T-cell (primary cell): ENCODE results near the gene CLSTN2. TPM values are rescaled to one million over a fixed set of nuclear protein-coding genes. Genes with fewer than 3 reads are reported as not detected.

Source experiments
- ATAC-seq, 4 experiments: fragments of 200-7000 bp in 3 of 4; fragments of 150-1000 bp in 1 of 4; cut with Tn5 transposase; replicated peaks in 1 of 4; 1 replicate in 3 of 4; 2 replicates in 1 of 4; pipeline ENCODE4 v1.10.0; 2021; ENCODE audit warnings: moderate library complexity in 3 of 4, mild to moderate bottlenecking in 2 of 4, moderate number of reproducible peaks in 1 of 4
- CTCF ChIA-PET, 2 donors: fragments of 300-600 bp; sonication (Branson Sonifier 250); formaldehyde crosslinking; loops; one replicate each; lab custom pipeline; 2022; ENCODE audit warnings: antibody characterized with exemption in 2 of 2; lab: Charles Lee
- POLR2A ChIA-PET, 2 donors: fragments of 300-600 bp; sonication (Branson Sonifier 250); formaldehyde crosslinking; loops; one replicate each; lab custom pipeline; 2022; ENCODE audit warnings: antibody characterized with exemption in 2 of 2; lab: Charles Lee
- DNase-seq, 35 experiments: peaks; one replicate each; pipeline versions ENCODE4 v3.0.0 to v3.0.0-alpha.2; 2013 to 2023
- H3K27ac ChIP-seq: one replicate; pipeline ENCODE4 v1.5.1; 2013; ENCODE audit warnings: low read length
- H3K27me3 ChIP-seq, 2 experiments: replicated peaks in 1 of 2; 1 replicate in 1 of 2; 2 replicates in 1 of 2; pipeline versions ENCODE4 v1.6.1 to v1.7.0; 2013; ENCODE audit warnings: low read length in 1 of 2, mixed read lengths in 1 of 2; ENCODE audit not compliant: control insufficient read depth in 2 of 2, insufficient read depth in 2 of 2; ENCODE audit errors: extremely low read depth in 1 of 2
- H3K36me3 ChIP-seq, 2 donors: 1 replicate in 1 of 2; 2 replicates in 1 of 2; pipeline versions ENCODE4 v1.6.1 to v1.7.0; 2013; ENCODE audit warnings: low read length in 1 of 2; ENCODE audit not compliant: control insufficient read depth in 2 of 2, insufficient read depth in 1 of 2; ENCODE audit errors: extremely low read depth in 1 of 2
- H3K4me1 ChIP-seq, 2 experiments: 1 replicate in 1 of 2; 2 replicates in 1 of 2; pipeline versions ENCODE4 v1.6.1 to v1.7.0; 2013; ENCODE audit warnings: low read length in 2 of 2, mixed read lengths in 1 of 2; ENCODE audit not compliant: insufficient read depth in 2 of 2, control insufficient read depth in 1 of 2; ENCODE audit errors: extremely low read depth in 1 of 2
- H3K4me3 ChIP-seq, 2 donors: 1 replicate in 1 of 2; 2 replicates in 1 of 2; pipeline versions ENCODE4 v1.5.1 to v1.7.0; 2013; ENCODE audit warnings: mild to moderate bottlenecking in 2 of 2, low read length in 1 of 2, moderate library complexity in 1 of 2; ENCODE audit not compliant: control insufficient read depth in 1 of 2; ENCODE audit errors: extremely low read depth in 1 of 2
- H3K9me3 ChIP-seq: 2 replicates; pipeline ENCODE4 v1.7.0; 2013
- H3K27ac Mint-ChIP-seq, 2 donors: one replicate each; pipeline ENCODE4 v1.8.0; 2020 to 2021; ENCODE audit warnings: mild to moderate bottlenecking in 2 of 2, mixed read lengths in 2 of 2
- H3K27me3 Mint-ChIP-seq, 2 donors: one replicate each; pipeline ENCODE4 v1.8.0; 2021 to 2022; ENCODE audit warnings: mixed read lengths in 2 of 2
- H3K36me3 Mint-ChIP-seq: one replicate; pipeline ENCODE4 v1.8.0; 2021; ENCODE audit warnings: mixed read lengths
- H3K4me1 Mint-ChIP-seq, 3 donors: one replicate each; pipeline ENCODE4 v1.8.0; 2020 to 2022; ENCODE audit warnings: mixed read lengths in 3 of 3, mild to moderate bottlenecking in 1 of 3
- H3K4me3 Mint-ChIP-seq, 3 donors: one replicate each; pipeline ENCODE4 v1.8.0; 2020 to 2022; ENCODE audit warnings: mild to moderate bottlenecking in 3 of 3, mixed read lengths in 3 of 3, moderate library complexity in 3 of 3
- H3K9me3 Mint-ChIP-seq, 3 donors: one replicate each; pipeline ENCODE4 v1.8.0; 2020 to 2022; ENCODE audit warnings: mixed read lengths in 3 of 3
- WGBS: methylation state at CpG from one replicate; pipeline ENCODE4 v1.1.5; 2013; ENCODE audit warnings: missing lambda C conversion rate; ENCODE audit not compliant: insufficient coverage; 5-methylcytosine and 5-hydroxymethylcytosine counted together
- total RNA-seq, 35 experiments: library from RNA in 6 of 35; stranded (reverse) in 6 of 35; fragments of 120-200 nt in 1 of 35; gene quantifications; one replicate each; pipeline versions ENCODE4 v1.2.1 to v1.2.4 and lab custom pipeline; 2013 to 2026

The CLSTN2 gene
- total RNA-seq, 5 donors from 2014 or later (not counting 1 experiment from before 2014, with no cell fraction given) = under 0.01 to 0.12 (median 0.03) TPM; not detected in 2

DNA sequence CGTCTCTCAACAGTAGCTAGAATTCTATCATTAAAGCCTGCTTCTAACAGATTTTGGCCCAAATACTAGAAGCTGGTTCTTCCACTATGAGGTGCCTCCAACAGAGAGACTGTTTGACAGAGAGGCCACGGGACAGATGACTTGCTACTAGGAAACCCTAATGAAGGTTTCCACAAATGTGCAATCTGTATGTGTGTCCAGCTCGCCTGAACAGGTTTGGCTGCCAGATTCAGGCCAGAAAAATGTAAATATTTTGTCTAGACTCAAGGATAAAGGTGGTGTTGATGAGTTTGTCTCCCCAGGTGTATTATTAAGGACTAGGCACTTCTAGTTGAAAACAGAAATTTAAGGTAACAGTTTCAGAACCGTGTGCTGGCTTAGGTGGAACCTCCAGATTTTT is 651.3 kb downstream of the CLSTN2 start:
- Mint-ChIP-seq H3K27ac (no peak overlapping the region), H3K4me1 (no peaks in the 10 kb centered on the region), H3K36me3 (no peaks in the 10 kb centered on the region), H3K4me3 (no peak overlapping the region), H3K9me3 (peaks cover 0 to 8% (median 0%) of the 10 kb centered on the region in 3 donors), H3K27me3 (peaks cover 9 to 28% of the 10 kb centered on the region in 2 donors)
- H3K36me3 ChIP-seq = no peaks in the 10 kb centered on the region
- H3K4me1 ChIP-seq = no peaks in the 10 kb centered on the region
- POLR2A ChIA-PET = no interaction called here
- CTCF ChIA-PET = no interaction called here
- H3K27me3 ChIP-seq = no peaks in the 10 kb centered on the region
- no peak overlapping the region for H3K4me3 ChIP-seq
- no peak overlapping the region for H3K27ac ChIP-seq
- H3K9me3 ChIP-seq = no peaks in the 10 kb centered on the region
- WGBS = 54% methylated on average over 3 of the region's 4 CpGs
- no peak for ATAC-seq
- DNase-seq = no peak

DNA sequence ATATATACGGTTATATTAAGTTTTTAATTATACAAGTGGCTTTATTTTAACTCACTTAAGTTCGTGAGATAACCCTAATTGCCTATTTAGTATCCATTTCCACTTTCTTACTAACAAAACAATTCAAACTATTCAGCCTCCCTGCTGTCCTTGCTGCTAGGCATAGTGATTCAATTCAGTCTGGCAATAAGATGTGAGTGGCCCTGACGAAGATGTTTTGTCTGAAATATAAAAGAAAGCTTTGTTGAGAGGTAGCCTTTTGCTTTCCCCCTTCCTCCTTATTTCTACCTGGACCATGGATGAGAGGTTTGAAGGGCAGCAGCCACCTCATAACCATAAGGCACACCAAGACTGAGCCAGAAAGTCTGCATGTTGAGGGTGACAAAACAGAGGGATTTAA is 653.6 kb downstream of the CLSTN2 start:
- H3K36me3 Mint-ChIP-seq = no peaks in the 10 kb centered on the region
- DNase-seq (no peak), ATAC-seq (no peak)
- no CpG with 5 or more reads among the region's 3 CpGs for WGBS
- Histone ChIP-seq H3K36me3 (no peaks in the 10 kb centered on the region), H3K27ac (no peak overlapping the region), H3K9me3 (no peaks in the 10 kb centered on the region), H3K4me1 (no peaks in the 10 kb centered on the region), H3K4me3 (no peak overlapping the region), H3K27me3 (no peaks in the 10 kb centered on the region)
- no peak overlapping the region for H3K27ac Mint-ChIP-seq
- no peaks in the 10 kb centered on the region for H3K4me1 Mint-ChIP-seq
- peaks cover 0 to 8% (median 0%) of the 10 kb centered on the region in 3 donors for H3K9me3 Mint-ChIP-seq
- ChIA-PET CTCF (no interaction called here), POLR2A (no interaction called here)
- peaks cover 9 to 25% of the 10 kb centered on the region in 2 donors for H3K27me3 Mint-ChIP-seq
- no peak overlapping the region for H3K4me3 Mint-ChIP-seq

DNA sequence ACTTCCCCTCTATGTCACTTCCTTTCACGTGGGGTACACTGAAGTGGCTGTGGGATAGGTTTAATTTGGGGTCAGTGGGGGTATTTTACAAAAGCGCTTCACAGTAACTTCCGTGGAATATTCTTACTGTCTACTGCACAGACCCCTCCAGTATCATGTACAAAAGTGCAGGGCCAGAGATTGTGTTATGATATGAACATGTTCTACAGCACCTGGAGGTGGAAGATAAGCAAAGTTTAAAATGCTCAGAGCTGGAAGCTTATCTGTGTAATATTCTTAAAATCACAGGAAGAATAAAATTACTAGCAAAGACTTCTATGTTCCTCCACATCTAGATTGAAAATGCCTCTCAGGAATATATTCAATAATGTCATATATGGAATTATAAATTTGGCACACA is 658.8 kb downstream of the CLSTN2 start:
- Mint-ChIP-seq H3K27ac (no peak overlapping the region), H3K27me3 (no peaks in the 10 kb centered on the region), H3K4me3 (no peak overlapping the region), H3K36me3 (no peaks in the 10 kb centered on the region), H3K9me3 (no peaks in the 10 kb centered on the region), H3K4me1 (no peaks in the 10 kb centered on the region)
- CTCF ChIA-PET = no interaction called here
- no peaks in the 10 kb centered on the region for H3K36me3 ChIP-seq
- H3K4me3 ChIP-seq = no peak overlapping the region
- WGBS = no CpG with 5 or more reads among the region's 3 CpGs
- POLR2A ChIA-PET = no interaction called here
- ATAC-seq (no peak), DNase-seq (no peak)
- no peaks in the 10 kb centered on the region for H3K27me3 ChIP-seq
- H3K27ac ChIP-seq = no peak overlapping the region
- no peaks in the 10 kb centered on the region for H3K9me3 ChIP-seq
- H3K4me1 ChIP-seq = no peaks in the 10 kb centered on the region

DNA sequence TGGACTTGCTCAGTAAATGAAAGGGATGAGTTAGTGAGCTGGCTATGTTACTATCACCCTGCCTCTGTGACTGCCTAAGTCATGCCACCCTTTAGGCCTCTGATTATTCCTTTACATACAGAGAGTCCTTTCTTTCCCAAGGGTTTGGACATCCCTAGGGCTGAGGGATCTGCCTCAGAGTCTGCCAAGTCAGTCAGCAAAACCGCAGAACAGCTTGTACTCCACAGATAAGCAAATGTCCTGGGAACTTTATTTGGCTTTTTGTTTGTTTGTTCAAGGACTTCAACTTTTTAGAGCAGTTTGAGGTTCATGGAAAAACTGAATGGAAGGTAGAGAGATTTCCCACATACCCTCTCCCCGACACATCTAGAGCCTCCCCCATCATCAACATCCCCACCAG is 660.3 kb downstream of the CLSTN2 start:
- ChIA-PET CTCF (no interaction called here), POLR2A (no interaction called here)
- no peaks in the 10 kb centered on the region for H3K4me1 Mint-ChIP-seq
- no peaks in the 10 kb centered on the region for H3K36me3 Mint-ChIP-seq
- H3K4me3 Mint-ChIP-seq = no peak overlapping the region
- H3K36me3 ChIP-seq = no peaks in the 10 kb centered on the region
- no peak overlapping the region for H3K4me3 ChIP-seq
- no peaks in the 10 kb centered on the region for H3K4me1 ChIP-seq
- H3K27me3 ChIP-seq = no peaks in the 10 kb centered on the region
- H3K9me3 Mint-ChIP-seq = no peaks in the 10 kb centered on the region
- no peak for ATAC-seq
- no peak overlapping the region for H3K27ac ChIP-seq
- no peak for DNase-seq
- no peak overlapping the region for H3K27ac Mint-ChIP-seq
- WGBS = 80% methylated on average over 1 of the region's 2 CpGs
- no peaks in the 10 kb centered on the region for H3K9me3 ChIP-seq
- no peaks in the 10 kb centered on the region for H3K27me3 Mint-ChIP-seq

DNA sequence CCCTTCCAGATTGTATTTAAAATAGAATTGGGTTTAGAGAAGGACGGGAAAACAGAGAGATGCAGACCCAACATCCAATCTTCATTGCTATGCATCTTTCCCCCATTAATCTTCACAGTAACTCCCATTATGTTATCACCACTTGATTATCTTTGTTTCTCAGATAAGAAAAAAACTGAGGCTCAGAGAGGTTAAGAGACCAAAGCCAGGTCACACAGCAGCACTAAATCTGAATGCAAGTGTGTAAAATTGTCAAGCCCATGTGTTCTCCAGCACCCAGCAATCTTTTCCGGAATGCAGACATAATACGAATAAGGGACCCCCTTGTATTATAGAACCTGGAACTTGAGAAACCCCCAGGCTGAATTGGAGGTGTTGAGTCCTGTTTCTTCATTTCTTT is 662.4 kb downstream of the CLSTN2 start:
- no peak overlapping the region for H3K4me3 Mint-ChIP-seq
- no peak for DNase-seq
- ChIA-PET POLR2A (no interaction called here), CTCF (no interaction called here)
- no peaks in the 10 kb centered on the region for H3K27me3 ChIP-seq
- ATAC-seq = no peak
- no peak overlapping the region for H3K27ac Mint-ChIP-seq
- H3K9me3 ChIP-seq = no peaks in the 10 kb centered on the region
- WGBS = no CpG with 5 or more reads among the region's 3 CpGs
- no peak overlapping the region for H3K4me3 ChIP-seq
- no peaks in the 10 kb centered on the region for H3K4me1 ChIP-seq
- no peaks in the 10 kb centered on the region for H3K4me1 Mint-ChIP-seq
- no peaks in the 10 kb centered on the region for H3K36me3 ChIP-seq
- H3K27me3 Mint-ChIP-seq = no peaks in the 10 kb centered on the region
- H3K9me3 Mint-ChIP-seq = no peaks in the 10 kb centered on the region
- H3K36me3 Mint-ChIP-seq = no peaks in the 10 kb centered on the region
- no peak overlapping the region for H3K27ac ChIP-seq

DNA sequence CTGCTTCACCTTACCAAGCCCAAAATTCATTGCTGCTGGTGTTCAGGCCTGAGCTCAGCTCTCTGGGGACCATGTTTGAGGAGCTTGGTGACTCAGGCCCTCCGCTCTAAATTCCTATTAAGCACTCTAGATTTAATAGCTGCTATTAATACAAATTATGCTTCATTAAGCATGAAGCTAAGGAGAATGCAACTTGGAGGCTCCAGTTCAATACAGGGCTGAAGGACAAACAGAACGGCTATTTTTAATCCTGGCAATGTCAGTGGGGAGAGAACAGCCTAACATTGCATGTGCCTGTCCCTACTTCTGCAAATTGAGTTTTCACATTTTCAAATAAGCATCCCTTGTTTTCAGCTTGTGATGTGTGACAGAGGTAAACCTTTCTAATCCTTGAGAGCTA is 662.8 kb downstream of the CLSTN2 start:
- no peak overlapping the region for H3K4me3 ChIP-seq
- ATAC-seq (no peak), DNase-seq (no peak)
- H3K27ac ChIP-seq = no peak overlapping the region
- H3K27me3 ChIP-seq = no peaks in the 10 kb centered on the region
- no CpG with 5 or more reads among the region's 2 CpGs for WGBS
- ChIA-PET POLR2A (no interaction called here), CTCF (no interaction called here)
- no peaks in the 10 kb centered on the region for H3K36me3 ChIP-seq
- Mint-ChIP-seq H3K4me3 (no peak overlapping the region), H3K27ac (no peak overlapping the region), H3K36me3 (no peaks in the 10 kb centered on the region), H3K4me1 (no peaks in the 10 kb centered on the region), H3K27me3 (no peaks in the 10 kb centered on the region), H3K9me3 (no peaks in the 10 kb centered on the region)
- H3K9me3 ChIP-seq = no peaks in the 10 kb centered on the region
- H3K4me1 ChIP-seq = no peaks in the 10 kb centered on the region

DNA sequence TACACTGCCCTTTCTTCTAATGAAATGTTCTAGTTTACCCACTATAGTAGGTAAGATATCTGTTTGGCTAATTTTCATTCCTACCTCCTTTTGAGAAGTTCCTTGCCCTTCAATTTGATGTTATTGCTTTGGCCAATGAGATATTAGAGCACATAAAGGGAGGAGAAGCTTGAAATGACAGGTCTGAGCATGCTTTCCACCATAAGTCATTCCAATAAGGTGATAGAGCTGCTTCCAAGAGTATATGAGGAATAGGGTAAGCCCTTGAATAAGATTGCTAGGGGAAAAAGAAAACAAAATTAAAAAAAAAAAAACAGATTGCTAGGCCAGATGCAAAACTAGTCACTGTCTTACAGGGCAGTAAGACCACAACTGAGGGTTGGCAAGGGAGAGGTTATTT is 664.0 kb downstream of the CLSTN2 start:
- no peak overlapping the region for H3K27ac ChIP-seq
- DNase-seq (no peak), ATAC-seq (no peak)
- ChIA-PET POLR2A (no interaction called here), CTCF (no interaction called here)
- H3K4me3 ChIP-seq = no peak overlapping the region
- no peaks in the 10 kb centered on the region for H3K27me3 Mint-ChIP-seq
- no peaks in the 10 kb centered on the region for H3K9me3 ChIP-seq
- H3K27ac Mint-ChIP-seq = no peak overlapping the region
- H3K4me3 Mint-ChIP-seq = no peak overlapping the region
- H3K4me1 Mint-ChIP-seq = no peaks in the 10 kb centered on the region
- H3K9me3 Mint-ChIP-seq = no peaks in the 10 kb centered on the region
- no peaks in the 10 kb centered on the region for H3K4me1 ChIP-seq
- no peaks in the 10 kb centered on the region for H3K36me3 Mint-ChIP-seq
- no peaks in the 10 kb centered on the region for H3K27me3 ChIP-seq
- H3K36me3 ChIP-seq = no peaks in the 10 kb centered on the region
